HT1080 (cell line): ENCODE results near the gene DCTN4. TPM values are rescaled to one million over a fixed set of nuclear protein-coding genes. Genes with fewer than 3 reads are reported as not detected.

ENCODE experiments used
- DNase-seq: peaks from one replicate; pipeline ENCODE4 v3.0.0-alpha.2; 2015; ENCODE audit warnings: low read depth
- total RNA-seq: library from RNA; depleted of rRNA; stranded (reverse); fragments of >200 nt; shearing (Covaris generic); gene quantifications from 2 replicates; pipeline ENCODE4 v1.2.3, GENCODE V29; 2014

The DCTN4 gene
- total RNA-seq, 1 experiment from 2014 or later, result 40.8 TPM

- no peak for DNase-seq
Measured at GRCh38 chr5:150740992-150741391, 17.8 kb downstream of the DCTN4 start.

GRCh38 chr5:150738862-150739261 lies 20.0 kb downstream of the DCTN4 start:
- no peak for DNase-seq

GRCh38 chr5:150734579-150735384 lies 24.0 kb downstream of the DCTN4 start:
- peak; percentile 2 for DNase-seq

DNA sequence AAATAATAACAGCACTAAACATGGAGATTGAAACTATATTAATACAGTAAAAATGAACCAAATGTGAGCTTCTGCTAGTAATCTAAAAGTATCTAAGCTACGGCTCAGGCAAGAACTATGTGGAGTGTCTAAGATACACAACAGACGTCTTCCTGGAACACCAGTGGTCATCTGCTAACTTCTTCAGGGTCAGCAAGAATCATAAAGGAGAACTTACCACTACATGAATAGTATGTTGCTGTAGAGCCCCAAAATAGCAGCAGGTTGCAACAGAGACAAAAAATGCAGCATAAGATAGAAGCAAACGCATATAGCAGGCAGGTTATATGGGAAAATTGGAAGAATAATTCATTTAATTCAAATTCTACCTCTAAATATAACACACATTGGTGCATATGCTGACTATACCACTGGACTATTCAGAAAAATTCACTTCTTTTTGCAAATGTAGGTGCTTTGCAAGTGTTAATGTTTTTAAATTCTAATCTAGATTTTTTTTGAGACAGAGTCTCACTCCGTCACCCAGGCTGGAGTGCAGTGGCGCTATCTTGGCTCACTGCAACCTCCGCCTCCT lies 27.1 kb downstream of the DCTN4 start:
- DNase-seq, result no peak

GRCh38 chr5:150729859-150730258 lies 29.0 kb downstream of the DCTN4 start:
- no peak for DNase-seq

DNA sequence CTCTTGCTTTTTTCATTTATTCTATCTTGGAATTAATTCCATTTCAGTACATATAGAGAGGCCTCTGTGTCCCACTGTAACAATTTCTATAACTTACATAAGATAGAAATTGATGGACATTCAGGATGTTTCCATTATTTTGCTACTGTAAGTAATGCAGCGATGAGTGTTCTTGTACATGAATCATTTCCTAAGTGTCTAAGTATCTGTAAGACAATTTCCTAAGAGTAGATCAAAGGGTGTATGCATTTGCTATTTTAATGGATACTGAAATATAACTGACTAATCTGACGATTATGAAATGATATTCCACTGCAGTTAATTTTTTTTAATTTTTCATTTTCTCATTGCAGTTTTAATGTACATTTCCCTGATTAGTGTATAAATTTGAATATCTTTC lies 35.0 kb downstream of the DCTN4 start:
- peak; percentile 15 for DNase-seq

GRCh38 chr5:150710165-150710564 lies 48.7 kb downstream of the DCTN4 start:
- DNase-seq, result peak; percentile 24

- DNase-seq, result no peak
Measured at GRCh38 chr5:150706776-150707390, 51.9 kb downstream of the DCTN4 start.

- DNase-seq, result no peak
Measured at GRCh38 chr5:150703762-150704161, 55.1 kb downstream of the DCTN4 start.

- DNase-seq, result peak; percentile 89
Measured at GRCh38 chr5:150700594-150701377, 58.0 kb downstream of the DCTN4 start, which contains the start of gene RBM22. Gene RBM22, minus strand, starts transcription at chr5:150701062. Its CDS starts 77 bp downstream, at chr5:150700985.

GRCh38 chr5:150700246-150700593 lies 58.6 kb downstream of the DCTN4 start:
- no peak for DNase-seq

- no peak for DNase-seq
Measured at GRCh38 chr5:150694612-150695011, 64.2 kb downstream of the DCTN4 start.

DNA sequence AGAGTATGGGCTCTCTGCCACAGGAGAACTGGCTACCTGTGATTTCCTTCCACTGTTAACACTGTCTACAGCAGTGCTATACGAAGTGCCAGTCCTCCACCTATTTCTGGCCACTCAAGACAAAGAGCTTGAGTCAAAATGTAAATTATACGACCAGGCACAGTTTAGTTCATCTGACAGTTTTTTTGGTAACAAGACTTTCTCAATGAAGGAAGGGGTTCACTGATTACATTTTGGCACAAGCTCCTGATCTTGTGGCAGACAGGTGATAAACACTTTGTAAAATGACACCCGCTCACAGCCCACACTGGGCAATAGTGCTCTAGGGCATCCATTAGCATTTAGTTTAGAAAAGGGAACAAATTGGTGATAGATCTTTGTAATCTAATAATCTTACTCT lies 66.5 kb downstream of the DCTN4 start:
- no peak for DNase-seq

DNA sequence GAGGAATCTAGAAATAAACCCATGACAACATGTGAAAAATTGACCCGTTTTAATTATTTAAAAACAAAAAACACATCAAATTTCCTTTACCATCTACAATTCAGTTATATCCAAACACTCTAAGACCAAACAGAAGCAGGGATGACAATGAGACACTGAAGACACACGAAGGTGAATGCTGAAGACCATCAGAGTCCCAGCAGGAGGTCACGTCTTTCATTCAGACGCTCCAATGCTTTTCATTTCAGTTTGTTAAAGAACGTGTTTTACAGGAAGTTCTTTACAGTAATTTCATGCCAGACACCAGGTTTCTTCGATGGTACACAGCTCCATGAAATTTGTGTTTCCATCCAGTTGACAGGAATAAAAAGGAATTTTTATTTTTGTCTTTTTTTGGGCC lies 68.1 kb downstream of the DCTN4 start:
- DNase-seq, result no peak

GRCh38 chr5:150689120-150689519 lies 69.7 kb downstream of the DCTN4 start:
- DNase-seq, result no peak

GRCh38 chr5:150676578-150676977 lies 82.2 kb downstream of the DCTN4 start:
- no peak for DNase-seq

- no peak for DNase-seq
Measured at GRCh38 chr5:150675069-150675468, 83.7 kb downstream of the DCTN4 start.

DNA sequence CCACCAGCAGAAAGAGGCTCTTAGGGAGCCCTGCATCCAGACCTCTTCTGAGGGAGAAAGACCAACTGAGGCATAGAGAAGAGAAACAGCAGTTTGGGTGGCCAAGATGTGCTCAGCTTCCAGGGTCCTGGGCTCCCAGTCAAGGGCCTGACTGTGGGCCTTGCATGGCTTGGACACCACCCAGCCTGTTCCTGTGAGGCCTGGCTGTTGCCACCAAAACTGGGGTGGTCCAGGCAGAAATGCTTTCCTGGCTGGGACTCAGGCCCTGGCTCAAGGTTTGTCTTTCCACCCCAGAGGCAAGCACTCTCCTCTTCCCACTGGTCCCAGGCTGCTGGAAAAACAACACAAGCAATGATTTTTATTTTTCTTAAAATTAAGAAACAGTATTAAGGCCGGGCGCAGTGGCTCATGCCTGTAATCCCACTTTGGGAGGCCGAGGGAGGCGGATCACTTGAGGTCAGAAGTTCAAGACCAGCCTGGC lies 84.4 kb downstream of the DCTN4 start:
- no peak for DNase-seq

GRCh38 chr5:150672884-150673275 lies 85.9 kb downstream of the DCTN4 start:
- no peak for DNase-seq

DNA sequence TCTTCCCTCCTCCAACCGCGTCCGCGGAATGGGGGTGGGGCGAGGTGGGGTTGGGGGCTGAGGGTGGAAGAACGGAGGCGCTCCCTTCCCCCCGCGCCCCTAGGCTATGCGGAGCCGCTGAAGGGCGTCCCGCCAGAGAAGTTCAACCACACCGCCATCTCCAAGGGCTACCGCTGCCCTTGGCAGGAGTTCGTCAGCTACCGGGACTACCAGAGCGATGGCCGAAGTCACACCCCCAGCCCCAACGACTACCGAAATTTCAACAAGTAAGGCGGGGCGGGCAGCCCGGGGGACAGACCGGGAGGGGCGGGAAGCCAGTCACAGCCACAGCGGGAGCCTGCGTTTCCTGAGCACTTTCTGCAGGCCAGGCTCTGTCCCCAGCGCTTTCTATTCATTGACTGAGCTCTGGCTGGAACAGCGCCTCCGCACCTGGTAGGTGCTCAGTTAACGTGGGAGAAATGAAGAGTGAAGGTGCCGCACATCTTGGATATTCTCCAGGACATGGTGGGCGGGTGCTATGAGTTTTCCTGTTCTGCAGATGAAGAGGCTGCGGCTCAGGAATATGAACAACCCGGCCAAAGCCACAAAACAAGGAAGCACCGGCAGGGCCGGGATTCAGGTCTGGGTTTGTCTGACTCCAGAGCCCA lies 86.5 kb downstream of the DCTN4 start:
- no peak for DNase-seq
